ENCODE data around the gene SORCS3. TPM values are rescaled to one million over a fixed set of nuclear protein-coding genes. Genes with fewer than 3 reads are reported as not detected.

Gene SORCS3
- total RNA-seq, 1 experiment from 2014 or later: 0.04 TPM

- Histone ChIP-seq H3K27me3 (ENCODE audit: insufficient read depth, low read length) (no peaks in the 10 kb centered on the region), H2BK20ac (ENCODE audit: low read depth, low read length, poor library complexity, severe bottlenecking) (no peak overlapping the region), H3K56ac (ENCODE audit: insufficient read length, low read depth, low read length) (no peak overlapping the region), H2BK15ac (ENCODE audit: low read depth, low read length) (no peak overlapping the region), H3K4me1 (ENCODE audit: insufficient read depth, low read length) (no peaks in the 10 kb centered on the region), H3K4ac (ENCODE audit: low read depth, low read length) (no peak overlapping the region), H3K18ac (ENCODE audit: insufficient read length, low read depth, low read length) (no peak overlapping the region), H3K79me2 (ENCODE audit: insufficient read depth, low read length) (no peaks in the 10 kb centered on the region), H4K5ac (ENCODE audit: insufficient read length, low read depth, low read length) (no peak overlapping the region), H3T11ph (ENCODE audit: low read length) (no peak overlapping the region), H3K23ac (ENCODE audit: insufficient read length, low read depth, low read length) (no peak overlapping the region), H2AK5ac (ENCODE audit: insufficient read length, low read length) (no peak overlapping the region), H3K9ac (ENCODE audit: extremely low read depth, insufficient read length, low read length) (no peak overlapping the region), H3K4me2 (ENCODE audit: insufficient read depth, insufficient read length, low read length) (no peak overlapping the region), H3K14ac (ENCODE audit: insufficient read depth, low read length) (no peak overlapping the region), H2BK120ac (ENCODE audit: low read depth, low read length, poor library complexity, severe bottlenecking) (no peak overlapping the region), H2BK5ac (ENCODE audit: insufficient read length, low read length) (no peak overlapping the region), H2BK12ac (ENCODE audit: insufficient read length, low read depth, low read length) (no peak overlapping the region), H2AFZ (ENCODE audit: low read length) (no peak overlapping the region), H3K9me3 (ENCODE audit: control insufficient read depth, low read depth, low read length) (no peaks in the 10 kb centered on the region), H4K91ac (ENCODE audit: insufficient read length, low read depth, low read length) (no peak overlapping the region), H3K79me1 (ENCODE audit: insufficient read depth, low read depth, low read length, poor library complexity, severe bottlenecking) (no peaks in the 10 kb centered on the region), H3K23me2 (ENCODE audit: insufficient read length, low read depth, low read length, poor library complexity, severe bottlenecking) (no peaks in the 10 kb centered on the region), H3K27ac (ENCODE audit: insufficient read length, low read depth, low read length) (no peak overlapping the region), H4K8ac (replicated peaks; ENCODE audit: insufficient read length, low read depth, low read length) (no peak overlapping the region), H4K20me1 (ENCODE audit: control insufficient read depth, insufficient read depth, insufficient read length) (no peaks in the 10 kb centered on the region)
- Mint-ChIP-seq H3K9me3 (peaks cover 2 to 3% of the 10 kb centered on the region in 2 experiments; a peak in 2 of 5 replicates), H3K4me3 (no peak overlapping the region), H3K36me3 (ENCODE audit: insufficient read depth in 1 of 3, low read depth in 3 of 3) (no peaks in the 10 kb centered on the region), H3K27me3 (ENCODE audit: low read depth) (peaks cover 25% of the 10 kb centered on the region), H3K27ac (no peak overlapping the region), H3K4me1 (no peaks in the 10 kb centered on the region; a peak in 1 of 4 replicates)
- no CpG with 5 or more reads among the region's 4 CpGs for WGBS (ENCODE audit: extremely low coverage, insufficient read length, low lambda C conversion rate)
- DNase-seq: peak; percentile 76
- TF ChIP-seq, protein P1, sequence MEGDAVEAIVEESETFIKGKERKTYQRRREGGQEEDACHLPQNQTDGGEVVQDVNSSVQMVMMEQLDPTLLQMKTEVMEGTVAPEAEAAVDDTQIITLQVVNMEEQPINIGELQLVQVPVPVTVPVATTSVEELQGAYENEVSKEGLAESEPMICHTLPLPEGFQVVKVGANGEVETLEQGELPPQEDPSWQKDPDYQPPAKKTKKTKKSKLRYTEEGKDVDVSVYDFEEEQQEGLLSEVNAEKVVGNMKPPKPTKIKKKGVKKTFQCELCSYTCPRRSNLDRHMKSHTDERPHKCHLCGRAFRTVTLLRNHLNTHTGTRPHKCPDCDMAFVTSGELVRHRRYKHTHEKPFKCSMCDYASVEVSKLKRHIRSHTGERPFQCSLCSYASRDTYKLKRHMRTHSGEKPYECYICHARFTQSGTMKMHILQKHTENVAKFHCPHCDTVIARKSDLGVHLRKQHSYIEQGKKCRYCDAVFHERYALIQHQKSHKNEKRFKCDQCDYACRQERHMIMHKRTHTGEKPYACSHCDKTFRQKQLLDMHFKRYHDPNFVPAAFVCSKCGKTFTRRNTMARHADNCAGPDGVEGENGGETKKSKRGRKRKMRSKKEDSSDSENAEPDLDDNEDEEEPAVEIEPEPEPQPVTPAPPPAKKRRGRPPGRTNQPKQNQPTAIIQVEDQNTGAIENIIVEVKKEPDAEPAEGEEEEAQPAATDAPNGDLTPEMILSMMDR (conservative IDR thresholded peaks at IDR 0.05): peak; percentile 86
Observed at GRCh38 chr10:104622598-104623209, 18.4 kb upstream of the SORCS3 start.

Measured in H9 (cell line).